ENCODE measurements around the gene FNDC3B. TPM values are rescaled to one million over a fixed set of nuclear protein-coding genes. Genes with fewer than 3 reads are reported as not detected.

FNDC3B gene
- total and polyA plus RNA-seq, 9 of the 15 experiments (the other 6 are each of a cell fraction or from before 2014, with no cell fraction given), result 7.0 to 35.8 (median 16.2) TPM

- peak in 1 of 2 experiments; percentile 85 for TF ChIP-seq AFF1 (IDR thresholded peaks at IDR 0.05; ENCODE audit: low read depth in 1 of 2, partially characterized antibody in 2 of 2)
- TF ChIP-seq, protein P1, sequence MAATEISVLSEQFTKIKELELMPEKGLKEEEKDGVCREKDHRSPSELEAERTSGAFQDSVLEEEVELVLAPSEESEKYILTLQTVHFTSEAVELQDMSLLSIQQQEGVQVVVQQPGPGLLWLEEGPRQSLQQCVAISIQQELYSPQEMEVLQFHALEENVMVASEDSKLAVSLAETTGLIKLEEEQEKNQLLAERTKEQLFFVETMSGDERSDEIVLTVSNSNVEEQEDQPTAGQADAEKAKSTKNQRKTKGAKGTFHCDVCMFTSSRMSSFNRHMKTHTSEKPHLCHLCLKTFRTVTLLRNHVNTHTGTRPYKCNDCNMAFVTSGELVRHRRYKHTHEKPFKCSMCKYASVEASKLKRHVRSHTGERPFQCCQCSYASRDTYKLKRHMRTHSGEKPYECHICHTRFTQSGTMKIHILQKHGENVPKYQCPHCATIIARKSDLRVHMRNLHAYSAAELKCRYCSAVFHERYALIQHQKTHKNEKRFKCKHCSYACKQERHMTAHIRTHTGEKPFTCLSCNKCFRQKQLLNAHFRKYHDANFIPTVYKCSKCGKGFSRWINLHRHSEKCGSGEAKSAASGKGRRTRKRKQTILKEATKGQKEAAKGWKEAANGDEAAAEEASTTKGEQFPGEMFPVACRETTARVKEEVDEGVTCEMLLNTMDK (IDR thresholded peaks at IDR 0.05; ENCODE audit: borderline replicate concordance, insufficient read depth, low read depth, low read length, poor library complexity, severe bottlenecking), result no peak
- TF ChIP-seq GABPB2 (CRISPR knock-in tag; conservative IDR thresholded peaks at IDR 0.05), result no peak
- no peak for TF ChIP-seq BCL6 (CRISPR knock-in tag; IDR thresholded peaks at IDR 0.05)
- peak; percentile 45 for TF ChIP-seq BRD9 (IDR thresholded peaks at IDR 0.05; ENCODE audit: low read depth, partially characterized antibody)
- TF ChIP-seq ADNP (tag; IDR thresholded peaks at IDR 0.05), result peak; percentile 20; the same call in 1 of the 2 replicates
- no peak for TF ChIP-seq BHLHE40 (IDR thresholded peaks at IDR 0.05; ENCODE audit: low read length)
- TF ChIP-seq ATF7 (IDR thresholded peaks at IDR 0.05), result no peak
- 0 out of 2 replicates have a peak, but pooled peaks have one; percentile 3 for TF ChIP-seq GABPA (tag; conservative IDR thresholded peaks at IDR 0.05; ENCODE audit: low read depth)
- TF ChIP-seq, protein P2, sequence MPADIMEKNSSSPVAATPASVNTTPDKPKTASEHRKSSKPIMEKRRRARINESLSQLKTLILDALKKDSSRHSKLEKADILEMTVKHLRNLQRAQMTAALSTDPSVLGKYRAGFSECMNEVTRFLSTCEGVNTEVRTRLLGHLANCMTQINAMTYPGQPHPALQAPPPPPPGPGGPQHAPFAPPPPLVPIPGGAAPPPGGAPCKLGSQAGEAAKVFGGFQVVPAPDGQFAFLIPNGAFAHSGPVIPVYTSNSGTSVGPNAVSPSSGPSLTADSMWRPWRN (IDR thresholded peaks at IDR 0.05; ENCODE audit: low read depth), result no peak
- no peak for TF ChIP-seq BACH1 (tag; IDR thresholded peaks at IDR 0.05)
- no peak for TF ChIP-seq CCAR2 (IDR thresholded peaks at IDR 0.05; ENCODE audit: low read depth, low read length)
- 0 out of 2 replicates have a peak, but pooled peaks have one; percentile 35 for TF ChIP-seq ZNF644 (tag; IDR thresholded peaks at IDR 0.05; ENCODE audit: low read depth)
- TF ChIP-seq ARID1B (IDR thresholded peaks at IDR 0.05), result 0 out of 2 replicates have a peak, but pooled peaks have one; percentile 35
- peak; percentile 43 to 44; a peak in 1 of 4 replicates for TF ChIP-seq FOXA3 (CRISPR knock-in tag; conservative IDR thresholded peaks at IDR 0.05 in 1 of 2, IDR thresholded peaks at IDR 0.05 in 1 of 2)
- no peak for TF ChIP-seq SRSF3 (IDR thresholded peaks at IDR 0.05; ENCODE audit: insufficient read depth, low read length)
- TF ChIP-seq ZNF431 (CRISPR knock-in tag; IDR thresholded peaks at IDR 0.05), result no peak
- 0 out of 2 replicates have a peak, but pooled peaks have one; percentile 34 for TF ChIP-seq ZNF197 (CRISPR knock-in tag; IDR thresholded peaks at IDR 0.05; ENCODE audit: low read depth)
Observed at GRCh38 chr3:172038798-172039435, 461 bp upstream of the FNDC3B start (continued).
